ENCODE results near the gene ZNF280A. TPM values are rescaled to one million over a fixed set of nuclear protein-coding genes. Genes with fewer than 3 reads are reported as not detected.

Gene ZNF280A
- total RNA-seq = not detected

DNA sequence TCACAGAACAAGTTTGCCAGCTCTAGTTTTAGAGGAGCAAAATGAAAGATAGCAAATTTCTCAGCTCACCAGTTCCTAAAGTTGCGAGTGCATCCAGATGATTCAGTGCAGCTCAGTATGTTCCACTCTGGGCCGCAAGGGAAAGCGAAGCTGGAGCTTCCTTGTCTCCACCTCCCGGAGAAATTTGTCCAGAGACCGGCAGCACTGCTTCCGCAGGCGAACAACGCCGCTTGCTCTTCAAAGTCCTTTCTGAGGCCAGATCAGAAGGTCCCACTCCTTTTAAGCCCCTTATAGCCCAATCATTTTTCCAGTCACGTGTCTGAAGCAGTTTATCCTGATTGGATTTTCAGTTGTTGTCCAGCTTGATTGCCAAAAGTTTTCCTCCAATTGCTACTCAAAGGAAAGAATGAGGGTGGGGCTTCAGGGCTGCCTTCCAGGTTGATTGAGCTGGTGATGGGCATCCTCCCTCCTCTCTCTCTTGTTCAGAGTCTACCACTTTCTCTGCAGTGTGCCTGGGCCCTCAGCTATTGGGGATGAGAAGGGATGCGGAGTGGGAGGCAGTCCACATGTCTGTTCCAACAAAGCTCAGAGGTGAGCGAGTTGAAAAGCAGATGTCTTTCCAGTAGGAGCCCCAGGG, at the start of gene ZNF280A:
ZNF280A (minus strand) TSS at position 251 of the 637 bp plus-strand sequence. CDS start 4,640 bp downstream, outside the sequence.
- H3K27ac ChIP-seq = no peak within 1 kb of the TSS
- no peak for DNase-seq (ENCODE audit: low spot score)
- no peak within 1 kb of the TSS for H3K4me3 ChIP-seq
- TF ChIP-seq POLR2AphosphoS5 (IDR thresholded peaks at IDR 0.05) (no peak), POLR2A (IDR thresholded peaks at IDR 0.05) (no peak), CTCF (IDR thresholded peaks at IDR 0.05) (no peak)
- intact Hi-C loops (cut with DNase I) = no loop called here
- H3K9me3 ChIP-seq = no peaks in the 10 kb centered on the region
- WGBS = 67% methylated on average over 12 of the region's 12 CpGs
- H3K4me1 ChIP-seq (replicated peaks) = no peaks in the 10 kb centered on the region
- H3K27me3 ChIP-seq (replicated peaks; ENCODE audit: insufficient read depth) = no peaks in the 10 kb centered on the region
- H3K36me3 ChIP-seq = no peaks in the 10 kb centered on the region

DNA sequence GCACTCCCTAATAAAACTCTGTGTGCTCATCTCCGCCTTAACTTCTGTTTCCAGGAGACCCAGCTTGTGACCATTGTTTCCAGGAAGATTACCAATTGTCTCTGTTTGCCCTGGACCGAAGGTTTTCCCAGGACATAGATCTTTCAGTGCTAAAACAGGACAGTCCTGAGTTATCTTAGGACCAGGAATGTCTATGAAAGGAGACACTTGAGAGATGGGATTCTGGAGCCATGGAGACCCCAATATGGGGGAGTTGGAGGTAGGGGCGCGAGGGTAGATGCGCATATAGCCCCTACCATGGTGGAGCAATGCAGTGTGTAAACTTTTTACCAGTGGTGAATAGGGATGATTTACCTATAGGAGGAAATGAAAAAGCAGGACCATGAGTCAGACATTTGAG, 49.1 kb upstream of the ZNF280A start:
- H3K27me3 ChIP-seq (replicated peaks; ENCODE audit: insufficient read depth) = peaks cover 2% of the 10 kb centered on the region
- no peaks in the 10 kb centered on the region for H3K36me3 ChIP-seq
- 72% methylated on average over 5 of the region's 5 CpGs for WGBS

GRCh38 chr22:22565981-22566380, 45.9 kb upstream of the ZNF280A start:
- Histone ChIP-seq H3K27ac (no peak overlapping the region), H3K9me3 (no peaks in the 10 kb centered on the region), H3K4me3 (no peak overlapping the region), H3K36me3 (no peaks in the 10 kb centered on the region), H3K27me3 (replicated peaks; ENCODE audit: insufficient read depth) (no peaks in the 10 kb centered on the region), H3K4me1 (replicated peaks) (no peaks in the 10 kb centered on the region)
- DNase-seq (ENCODE audit: low spot score) = no peak
- TF ChIP-seq POLR2A (IDR thresholded peaks at IDR 0.05) (no peak), CTCF (IDR thresholded peaks at IDR 0.05) (no peak), POLR2AphosphoS5 (IDR thresholded peaks at IDR 0.05) (no peak)
- 95% methylated on average over 2 of the region's 2 CpGs for WGBS
- intact Hi-C loops (cut with DNase I) = no loop called here

More for the DNA sequence above, 49.1 kb upstream of the ZNF280A start:
- intact Hi-C loops (cut with DNase I) = no loop called here
- no peak overlapping the region for H3K27ac ChIP-seq
- H3K4me1 ChIP-seq (replicated peaks) = no peaks in the 10 kb centered on the region
- H3K9me3 ChIP-seq = no peaks in the 10 kb centered on the region
- H3K4me3 ChIP-seq = no peak overlapping the region
- TF ChIP-seq POLR2AphosphoS5 (IDR thresholded peaks at IDR 0.05) (no peak), CTCF (IDR thresholded peaks at IDR 0.05) (no peak), POLR2A (IDR thresholded peaks at IDR 0.05) (no peak)
- DNase-seq (ENCODE audit: low spot score) = no peak

GRCh38 chr22:22558972-22559603, 39.0 kb upstream of the ZNF280A start, which contains the start of gene PRAME:
Gene PRAME, minus strand, starts transcription at chr22:22559265. Its CDS starts 2,433 bp downstream, at chr22:22556832.
- no peaks in the 10 kb centered on the region for H3K36me3 ChIP-seq

More at GRCh38 chr22:22558972-22559603, 39.0 kb upstream of the ZNF280A start, which contains the start of gene PRAME:
- intact Hi-C loops (cut with DNase I) = no loop called here
- DNase-seq (ENCODE audit: low spot score) = no peak
- Histone ChIP-seq H3K4me1 (replicated peaks) (no peaks in the 10 kb centered on the region), H3K27me3 (replicated peaks; ENCODE audit: insufficient read depth) (no peaks in the 10 kb centered on the region), H3K9me3 (no peaks in the 10 kb centered on the region), H3K27ac (no peak within 1 kb of the TSS), H3K4me3 (no peak within 1 kb of the TSS)
- 73% methylated on average over 32 of the region's 32 CpGs for WGBS
- TF ChIP-seq POLR2AphosphoS5 (IDR thresholded peaks at IDR 0.05) (no peak), CTCF (IDR thresholded peaks at IDR 0.05) (no peak), POLR2A (IDR thresholded peaks at IDR 0.05) (no peak)

Data from prostate gland (tissue), 2 donors.